ENCODE measurements around the gene PLIN5. TPM values are rescaled to one million over a fixed set of nuclear protein-coding genes. Genes with fewer than 3 reads are reported as not detected.

PLIN5 gene
- total RNA-seq, 1 donor from 2014 or later: 23.2 TPM

DNA sequence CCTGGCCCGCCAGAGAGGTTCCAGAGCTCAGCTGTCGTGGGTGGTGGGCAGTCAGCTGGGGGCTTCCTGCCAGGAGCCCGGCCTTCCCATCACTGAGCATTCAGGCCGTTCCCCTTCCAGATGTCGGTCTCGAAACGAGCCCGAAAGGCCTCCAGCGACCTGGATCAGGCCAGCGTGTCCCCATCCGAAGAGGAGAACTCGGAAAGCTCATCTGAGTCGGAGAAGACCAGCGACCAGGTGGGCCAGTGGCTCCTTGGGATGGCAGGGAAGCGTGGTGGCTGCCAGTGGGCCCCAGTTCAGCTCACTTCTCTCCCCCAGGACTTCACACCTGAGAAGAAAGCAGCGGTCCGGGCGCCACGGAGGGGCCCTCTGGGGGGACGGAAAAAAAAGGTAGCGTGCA is 43.6 kb downstream of the PLIN5 start:
- DNase-seq (ENCODE audit: low read depth in 2 of 2): no peak

DNA sequence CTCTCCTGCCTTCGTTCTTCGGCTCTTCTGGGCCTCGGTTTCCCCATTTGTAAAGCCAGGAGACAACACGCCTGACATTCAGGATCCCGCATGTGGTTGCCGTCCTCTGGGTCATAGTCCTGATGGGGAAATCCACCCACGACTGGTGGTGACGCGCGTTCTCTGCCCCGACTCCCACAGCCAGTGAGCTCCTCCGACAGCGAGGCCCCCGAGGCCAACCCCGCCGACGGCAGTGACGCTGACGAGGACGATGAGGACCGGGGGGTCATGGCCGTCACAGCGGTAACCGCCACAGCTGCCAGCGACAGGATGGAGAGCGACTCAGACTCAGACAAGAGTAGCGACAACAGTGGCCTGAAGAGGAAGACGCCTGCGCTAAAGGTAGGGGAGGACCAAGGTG is 46.5 kb downstream of the PLIN5 start:
- no peak for DNase-seq (ENCODE audit: low read depth in 2 of 2)

GRCh38 chr19:4487572-4487971 is 47.5 kb downstream of the PLIN5 start:
- no peak for DNase-seq (ENCODE audit: low read depth in 2 of 2)

GRCh38 chr19:4483385-4483784 is 51.6 kb downstream of the PLIN5 start:
- no peak for DNase-seq (ENCODE audit: low read depth in 2 of 2)

- no peak for DNase-seq (ENCODE audit: low read depth in 2 of 2)
Observed at GRCh38 chr19:4482721-4483364, 52.2 kb downstream of the PLIN5 start.

DNA sequence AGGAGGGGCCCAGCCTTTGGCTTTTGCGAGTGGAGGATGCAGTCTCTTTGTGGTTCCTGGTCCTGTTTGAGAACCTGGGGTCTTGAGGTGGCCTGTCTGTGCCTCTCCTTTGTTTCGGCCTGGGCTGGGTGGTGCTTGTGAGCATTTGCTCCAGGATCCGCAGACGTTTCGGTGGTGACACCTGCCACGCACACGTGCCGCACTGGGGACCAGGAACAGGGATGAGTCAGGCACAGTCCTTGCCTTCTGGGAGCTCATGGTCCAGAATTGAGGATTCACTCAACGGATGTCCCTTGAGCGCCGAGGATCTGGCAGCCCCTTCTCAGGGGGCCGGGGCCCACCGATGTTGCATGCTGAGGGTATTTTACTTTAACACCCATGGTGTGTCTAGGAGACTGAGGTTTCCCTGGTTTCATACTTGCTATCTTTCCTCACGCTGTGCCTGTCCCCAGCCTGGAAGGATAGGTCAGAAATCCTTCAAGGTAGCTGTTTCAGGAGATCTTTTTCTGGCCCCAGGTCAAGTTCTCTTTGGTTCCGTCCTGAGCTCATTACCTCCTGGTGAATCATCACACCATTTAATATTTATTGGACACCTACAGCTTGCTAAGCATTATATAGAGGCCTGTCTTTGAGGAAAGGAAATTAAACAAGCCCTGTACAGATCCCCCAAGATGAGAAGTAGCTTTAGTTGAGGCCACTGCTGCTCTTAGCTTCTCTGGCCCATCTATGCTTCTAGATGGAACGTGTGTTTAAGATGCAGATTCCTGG is 57.8 kb downstream of the PLIN5 start:
- DNase-seq (ENCODE audit: low read depth in 2 of 2): no peak

DNA sequence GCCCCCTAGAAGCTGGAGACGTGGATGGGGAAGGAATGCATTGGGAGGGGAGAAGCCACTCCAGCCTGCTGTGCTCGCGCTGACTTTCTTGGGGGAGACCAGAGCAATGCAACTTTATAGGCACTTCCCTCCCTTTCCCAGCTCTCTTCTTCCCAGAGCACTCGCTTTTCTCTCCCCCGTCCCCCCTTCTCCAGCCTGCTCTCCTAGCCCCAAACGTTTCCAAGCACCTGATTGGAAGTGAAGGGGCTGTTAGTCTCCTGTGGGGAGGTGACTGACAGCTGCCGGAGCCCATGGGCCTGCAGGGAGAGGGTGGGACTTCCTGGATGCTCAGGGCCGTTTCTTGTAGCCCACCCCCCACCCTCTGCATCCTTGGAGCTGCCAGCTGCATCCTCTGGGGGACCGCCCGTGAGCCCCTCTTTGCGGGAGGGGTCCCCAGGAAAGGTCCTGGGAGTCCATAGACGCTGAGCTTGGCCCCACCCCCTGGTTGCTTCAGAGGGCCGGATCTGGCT is 60.5 kb downstream of the PLIN5 start:
- peak; percentile 64 to 76 for DNase-seq (ENCODE audit: low read depth in 2 of 2)

GRCh38 chr19:4473763-4474513 is 61.1 kb downstream of the PLIN5 start:
- no peak for DNase-seq (ENCODE audit: low read depth in 2 of 2)

GRCh38 chr19:4473011-4473762 is 61.8 kb downstream of the PLIN5 start:
- no peak for DNase-seq (ENCODE audit: low read depth in 2 of 2)

Other genes starting within 250 kb of the PLIN5 start
- not detected in 2 replicates for gene TMIGD2, start 232.8 kb downstream of the PLIN5 start, total RNA-seq
- 2.2 and 10.2 TPM in 2 replicates for gene FSD1, start 230.6 kb downstream of the PLIN5 start, total RNA-seq
- 28.8 and 36.1 TPM in 2 replicates for gene STAP2, start 196.4 kb downstream of the PLIN5 start, total RNA-seq
- gene MPND, start 191.7 kb downstream of the PLIN5 start, total RNA-seq: 5.2 and 7.7 TPM in 2 replicates
- gene SH3GL1, start 134.7 kb downstream of the PLIN5 start, total RNA-seq: 41.9 and 44.9 TPM in 2 replicates
- gene CHAF1A, start 132.6 kb downstream of the PLIN5 start, total RNA-seq: 3.6 and 7.8 TPM in 2 replicates
- gene UBXN6, start 77.4 kb downstream of the PLIN5 start, total RNA-seq: 81.9 and 99.8 TPM in 2 replicates
- gene HDGFL2, start 62.9 kb downstream of the PLIN5 start, total RNA-seq: 38.5 and 39.0 TPM in 2 replicates
- gene PLIN4, start 16.7 kb downstream of the PLIN5 start, total RNA-seq: 0.65 and 2.0 TPM in 2 replicates
- gene LRG1, start 4.8 kb upstream of the PLIN5 start, total RNA-seq: 0.87 and 1.6 TPM in 2 replicates
- 18.1 and 50.6 TPM in 2 replicates for gene SEMA6B, start 24.5 kb upstream of the PLIN5 start, total RNA-seq
- 53.2 and 69.4 TPM in 2 replicates for gene TNFAIP8L1, start 104.3 kb upstream of the PLIN5 start, total RNA-seq
- 138 and 149 TPM in 2 replicates for gene MYDGF, start 135.1 kb upstream of the PLIN5 start, total RNA-seq
- gene DPP9, start 188.6 kb upstream of the PLIN5 start, total RNA-seq: 14.2 and 19.4 TPM in 2 replicates

Data from lung microvascular endothelial cell (primary cell).